CD4-positive, alpha-beta memory T cell (primary cell): Measurements from ENCODE around the gene FAM171A1. TPM values are rescaled to one million over a fixed set of nuclear protein-coding genes. Genes with fewer than 3 reads are reported as not detected.
A peak's percentile ranks its signal among the peaks of the same experiment; 100 is the strongest.
"Not testable (repeated sequence)": the region's sequence is repeated elsewhere in the genome, so short reads cannot be mapped to it uniquely, and the experiment has no call there.

ENCODE experiments used
- CTCF ChIA-PET: fragments of 350-600 bp; sonication (Branson Sonifier 250); formaldehyde crosslinking; loops from one replicate; lab custom pipeline; 2021; ENCODE audit warnings: inconsistent platforms; ENCODE audit not compliant: partially characterized antibody; lab: Charles Lee
- POLR2A ChIA-PET: fragments of 350-600 bp; sonication (Branson Sonifier 250); formaldehyde crosslinking; loops from one replicate; lab custom pipeline; 2021; ENCODE audit not compliant: partially characterized antibody; lab: Charles Lee
- DNase-seq, 5 donors: peaks; one replicate each; pipeline versions ENCODE4 v3.0.0 to v3.0.0-alpha.2; 2020 to 2022; ENCODE audit warnings: mixed read lengths in 1 of 5
- H3K27ac ChIP-seq: one replicate; pipeline ENCODE4 v1.7.0; 2013; ENCODE audit warnings: low read depth, low read length
- H3K27me3 ChIP-seq: 2 replicates; pipeline ENCODE4 v1.7.0; 2013; ENCODE audit warnings: mild to moderate bottlenecking, low read length, moderate library complexity; ENCODE audit not compliant: insufficient read depth
- H3K36me3 ChIP-seq: 2 replicates; pipeline ENCODE4 v1.7.0; 2013; ENCODE audit warnings: mild to moderate bottlenecking, low read length, moderate library complexity; ENCODE audit not compliant: insufficient read depth
- H3K4me1 ChIP-seq: 2 replicates; pipeline ENCODE4 v1.7.0; 2013; ENCODE audit warnings: mild to moderate bottlenecking, low read length, moderate library complexity; ENCODE audit not compliant: insufficient read depth
- H3K4me3 ChIP-seq, 2 donors: one replicate each; pipeline ENCODE4 v1.7.0; 2013; ENCODE audit warnings: low read length in 2 of 2, mild to moderate bottlenecking in 1 of 2
- H3K9me3 ChIP-seq, 2 donors: one replicate each; pipeline ENCODE4 v1.7.0; 2013; ENCODE audit warnings: low read length in 2 of 2, control low read depth in 1 of 2; ENCODE audit not compliant: control insufficient read depth in 1 of 2
- H3K27ac Mint-ChIP-seq, 7 donors: one replicate each; pipeline ENCODE4 v1.8.0; 2020 to 2021; ENCODE audit warnings: mixed read lengths in 7 of 7, mild to moderate bottlenecking in 6 of 7, inconsistent platforms in 3 of 7, moderate library complexity in 3 of 7
- H3K27me3 Mint-ChIP-seq, 2 donors: one replicate each; pipeline ENCODE4 v1.8.0; 2020 to 2021; ENCODE audit warnings: mixed read lengths in 2 of 2
- H3K36me3 Mint-ChIP-seq, 2 donors: one replicate each; pipeline ENCODE4 v1.8.0; 2020 to 2021; ENCODE audit warnings: mixed read lengths in 2 of 2, inconsistent platforms in 1 of 2, mild to moderate bottlenecking in 1 of 2
- H3K4me1 Mint-ChIP-seq, 4 donors: one replicate each; pipeline ENCODE4 v1.8.0; 2020 to 2021; ENCODE audit warnings: mixed read lengths in 4 of 4, mild to moderate bottlenecking in 1 of 4
- H3K4me3 Mint-ChIP-seq, 8 donors: one replicate each; pipeline ENCODE4 v1.8.0; 2020 to 2021; ENCODE audit warnings: mixed read lengths in 8 of 8, mild to moderate bottlenecking in 7 of 8, moderate library complexity in 6 of 8, inconsistent platforms in 3 of 8
- H3K9me3 Mint-ChIP-seq, 8 donors: one replicate each; pipeline ENCODE4 v1.8.0; 2020 to 2021; ENCODE audit warnings: mixed read lengths in 8 of 8, mild to moderate bottlenecking in 5 of 8, inconsistent platforms in 3 of 8, moderate library complexity in 1 of 8
- intact Hi-C: fragments of 100-400 bp; cut with micrococcal nuclease; formaldehyde crosslinking; loops from one replicate; pipeline ENCODE4 v1.15.1; 2023
- polyA plus RNA-seq, 2 donors: library from polyadenylated mRNA; unstranded; fragments of 300-500 nt; fragmentation: Illumina TruSeq; gene quantifications; one replicate each; pipeline ENCODE4 v1.2.3, GENCODE V29; 2021
- total RNA-seq, 2 experiments: library from RNA; stranded (reverse); gene quantifications; one replicate each; pipeline ENCODE4 v1.2.3, GENCODE V29; 2021

FAM171A1 gene
- total and polyA plus RNA-seq, 4 experiments from 2014 or later, result 7.1 to 10.6 (median 8.6) TPM

GRCh38 chr10:15290671-15291070 is 80.4 kb downstream of the FAM171A1 start:
- Mint-ChIP-seq H3K27ac (no peak overlapping the region), H3K27me3 (no peaks in the 10 kb centered on the region), H3K36me3 (peaks cover 0 to 3% of the 10 kb centered on the region in 2 donors), H3K4me3 (no peak overlapping the region), H3K4me1 (no peaks in the 10 kb centered on the region), H3K9me3 (peaks cover 0 to 5% (median 0%) of the 10 kb centered on the region in 8 donors)
- ChIA-PET CTCF (interaction anchor here (0.9 to 1.6 kb wide), 2 partner anchors 9 to 124 kb away, joined by 3 to 4 read pairs; no protein-coding TSS in a partner anchor), POLR2A (no interaction called here)
- no peak for DNase-seq
- intact Hi-C loops, result no loop called here
- H3K4me1 ChIP-seq, result no peaks in the 10 kb centered on the region
- no peaks in the 10 kb centered on the region for H3K36me3 ChIP-seq
- no peaks in the 10 kb centered on the region for H3K27me3 ChIP-seq
- no peaks in the 10 kb centered on the region for H3K9me3 ChIP-seq
- no peak overlapping the region for H3K4me3 ChIP-seq
- H3K27ac ChIP-seq, result no peak overlapping the region

- Histone ChIP-seq H3K4me3 (no peak overlapping the region), H3K9me3 (no peaks in the 10 kb centered on the region), H3K27me3 (no peaks in the 10 kb centered on the region), H3K36me3 (no peaks in the 10 kb centered on the region), H3K4me1 (no peaks in the 10 kb centered on the region), H3K27ac (no peak overlapping the region)
- peak overlapping the region in 1 of 7 donors; percentile 12 for H3K27ac Mint-ChIP-seq
- POLR2A ChIA-PET, result no interaction called here
- H3K27me3 Mint-ChIP-seq, result peaks cover 0 to under 1% of the 10 kb centered on the region in 2 donors
- H3K4me1 Mint-ChIP-seq, result no peaks in the 10 kb centered on the region
- CTCF ChIA-PET, result interaction anchor here (0.9 to 1.6 kb wide), 2 partner anchors 9 to 123 kb away, joined by 3 to 4 read pairs; no protein-coding TSS in a partner anchor
- peaks cover 0 to 4% (median 0%) of the 10 kb centered on the region in 8 donors for H3K9me3 Mint-ChIP-seq
- DNase-seq, result no peak
- intact Hi-C loops, result no loop called here
- H3K36me3 Mint-ChIP-seq, result no peaks in the 10 kb centered on the region
- H3K4me3 Mint-ChIP-seq, result no peak overlapping the region
These were observed 80.9 kb downstream of the FAM171A1 start for GRCh38 chr10:15290150-15290549.

GRCh38 chr10:15280974-15281373 is 90.1 kb downstream of the FAM171A1 start:
- H3K4me3 Mint-ChIP-seq, result no peak overlapping the region
- DNase-seq, result no peak
- CTCF ChIA-PET, result interaction anchor here (0.8 to 0.9 kb wide), 2 partner anchors 10 to 15 kb away, joined by 3 read pairs; no protein-coding TSS in a partner anchor

GRCh38 chr10:15280462-15280861 is 90.6 kb downstream of the FAM171A1 start:
- Mint-ChIP-seq H3K4me1 (no peaks in the 10 kb centered on the region), H3K27ac (no peak overlapping the region), H3K27me3 (peaks cover 0 to 3% of the 10 kb centered on the region in 2 donors), H3K4me3 (no peak overlapping the region), H3K36me3 (no peaks in the 10 kb centered on the region), H3K9me3 (peaks cover 0 to 3% (median 0%) of the 10 kb centered on the region in 8 donors)
- no peak for DNase-seq
- Histone ChIP-seq H3K9me3 (no peaks in the 10 kb centered on the region), H3K27me3 (no peaks in the 10 kb centered on the region), H3K4me3 (no peak overlapping the region), H3K4me1 (no peaks in the 10 kb centered on the region), H3K27ac (no peak overlapping the region), H3K36me3 (no peaks in the 10 kb centered on the region)
- POLR2A ChIA-PET, result no interaction called here
- intact Hi-C loops, result no loop called here
- CTCF ChIA-PET, result no interaction called here

More at GRCh38 chr10:15280974-15281373, 90.1 kb downstream of the FAM171A1 start:
- Histone ChIP-seq H3K4me1 (no peaks in the 10 kb centered on the region), H3K27me3 (no peaks in the 10 kb centered on the region), H3K36me3 (no peaks in the 10 kb centered on the region), H3K27ac (no peak overlapping the region), H3K4me3 (no peak overlapping the region), H3K9me3 (no peaks in the 10 kb centered on the region)
- peaks cover 0 to 3% of the 10 kb centered on the region in 2 donors for H3K27me3 Mint-ChIP-seq
- no peaks in the 10 kb centered on the region for H3K36me3 Mint-ChIP-seq
- peak overlapping the region in 2 of 7 donors; percentile 32 to 68 for H3K27ac Mint-ChIP-seq
- no peaks in the 10 kb centered on the region for H3K4me1 Mint-ChIP-seq
- POLR2A ChIA-PET, result no interaction called here
- H3K9me3 Mint-ChIP-seq, result peaks cover 0 to 3% (median 0%) of the 10 kb centered on the region in 8 donors
- intact Hi-C loops, result no loop called here

GRCh38 chr10:15279236-15279635 is 91.9 kb downstream of the FAM171A1 start:
- Mint-ChIP-seq H3K4me3 (no peak overlapping the region), H3K27ac (no peak overlapping the region), H3K4me1 (no peaks in the 10 kb centered on the region), H3K27me3 (no peaks in the 10 kb centered on the region), H3K9me3 (peaks cover 0 to 3% (median 0%) of the 10 kb centered on the region in 8 donors), H3K36me3 (peaks cover 0 to 3% of the 10 kb centered on the region in 2 donors)
- Histone ChIP-seq H3K4me1 (no peaks in the 10 kb centered on the region), H3K27ac (no peak overlapping the region), H3K27me3 (no peaks in the 10 kb centered on the region), H3K36me3 (no peaks in the 10 kb centered on the region), H3K4me3 (no peak overlapping the region), H3K9me3 (no peaks in the 10 kb centered on the region)
- no peak for DNase-seq
- POLR2A ChIA-PET, result no interaction called here
- CTCF ChIA-PET, result interaction anchor here (0.6 kb wide), 1 partner anchor 156 kb away, joined by 3 read pairs; no protein-coding TSS in a partner anchor
- intact Hi-C loops, result no loop called here

- Histone ChIP-seq H3K4me1 (no peaks in the 10 kb centered on the region), H3K27me3 (no peaks in the 10 kb centered on the region), H3K27ac (no peak overlapping the region), H3K4me3 (no peak overlapping the region), H3K36me3 (no peaks in the 10 kb centered on the region), H3K9me3 (no peaks in the 10 kb centered on the region)
- ChIA-PET CTCF (interaction anchor here (0.6 kb wide), 1 partner anchor 156 kb away, joined by 3 read pairs; no protein-coding TSS in a partner anchor), POLR2A (no interaction called here)
- H3K27me3 Mint-ChIP-seq, result no peaks in the 10 kb centered on the region
- peaks cover 0 to 3% of the 10 kb centered on the region in 2 donors for H3K36me3 Mint-ChIP-seq
- peaks cover 0 to 3% (median 0%) of the 10 kb centered on the region in 8 donors for H3K9me3 Mint-ChIP-seq
- no peak overlapping the region for H3K4me3 Mint-ChIP-seq
- DNase-seq, result no peak
- no peak overlapping the region for H3K27ac Mint-ChIP-seq
- intact Hi-C loops, result no loop called here
- no peaks in the 10 kb centered on the region for H3K4me1 Mint-ChIP-seq
These were observed 92.3 kb downstream of the FAM171A1 start for GRCh38 chr10:15278786-15279185.

GRCh38 chr10:15276039-15276438 is 95.0 kb downstream of the FAM171A1 start:
- H3K27me3 Mint-ChIP-seq, H3K27ac ChIP-seq, H3K27ac Mint-ChIP-seq, CTCF ChIA-PET, POLR2A ChIA-PET, H3K4me3 Mint-ChIP-seq, DNase-seq, H3K4me1 ChIP-seq, H3K9me3 ChIP-seq, H3K27me3 ChIP-seq, H3K4me3 ChIP-seq, H3K4me1 Mint-ChIP-seq, intact Hi-C loops, H3K36me3 ChIP-seq, H3K36me3 Mint-ChIP-seq, H3K9me3 Mint-ChIP-seq: not testable (repeated sequence)
